HepG2 (cell line): Measurements from ENCODE around the gene PLXNA1. TPM values are rescaled to one million over a fixed set of nuclear protein-coding genes. Genes with fewer than 3 reads are reported as not detected.

Experiments
- ATAC-seq: fragments of 200-7000 bp; cut with Tn5 transposase; 3 replicates; pipeline ENCODE4 v1.9.1; 2020; ENCODE audit warnings: mild to moderate bottlenecking, moderate library complexity
- BruUV-seq: library from RNA; stranded (reverse); fragments of 400-500 nt; replicated peaks from 2 replicates; lab custom pipeline; 2021; lab: Mats Ljungman, UMichigan
- CTCF ChIA-PET: fragments of 300-600 bp; formaldehyde crosslinking; extraction: SDS; loops from one replicate; lab custom pipeline; 2021; ENCODE audit warnings: low total read pairs, inconsistent platforms, low intra/inter-chr PET ratio; lab: Yijun Ruan, JAX
- POLR2A ChIA-PET: fragments of 350-600 bp; sonication (Branson Sonifier 250); formaldehyde crosslinking; loops from one replicate; lab custom pipeline; 2020; ENCODE audit warnings: antibody characterized with exemption, inconsistent platforms; lab: Yijun Ruan, JAX
- DNase-seq: peaks from one replicate; pipeline ENCODE4 v3.0.0-alpha.2; 2015; ENCODE audit warnings: low spot score
- FAIRE-seq: peaks from 3 replicates; lab custom pipeline; 2011; peaks lifted over from hg19 to GRCh38; lab: Jason Lieb, UNC
- H2AFZ ChIP-seq: one replicate; pipeline ENCODE4 v1.6.1; 2011; ENCODE audit warnings: low read length, inconsistent platforms
- H3K27ac ChIP-seq: fragments of 300-600 bp; 3 replicates; pipeline ENCODE4 v1.8.0; 2011; ENCODE audit warnings: mixed run types, mild to moderate bottlenecking, mixed read lengths, low read length, inconsistent platforms; ENCODE audit not compliant: insufficient read depth; ENCODE audit errors: extremely low read length
- H3K27me3 ChIP-seq, 2 experiments: fragments of 200-600 bp in 1 of 2; 2 replicates in 1 of 2; 3 replicates in 1 of 2; pipeline versions ENCODE4 v1.6.0 to v1.8.0; 2011; ENCODE audit warnings: low read length in 2 of 2, mild to moderate bottlenecking in 2 of 2, moderate library complexity in 2 of 2, inconsistent platforms in 1 of 2; ENCODE audit not compliant: insufficient read depth in 2 of 2, control insufficient read depth in 1 of 2
- H3K36me3 ChIP-seq, 2 experiments: fragments of 200-600 bp in 1 of 2; replicated peaks in 1 of 2; 2 replicates in 1 of 2; 3 replicates in 1 of 2; pipeline versions ENCODE4 v1.5.1 to v1.8.0; 2011; ENCODE audit warnings: low read length in 2 of 2, inconsistent platforms in 1 of 2; ENCODE audit not compliant: insufficient read depth in 2 of 2, control insufficient read depth in 1 of 2
- H3K4me1 ChIP-seq: 2 replicates; pipeline ENCODE4 v1.5.1; 2012; ENCODE audit warnings: low read length, inconsistent platforms; ENCODE audit not compliant: insufficient read depth
- H3K4me2 ChIP-seq: 2 replicates; pipeline ENCODE4 v1.6.0; 2011; ENCODE audit warnings: low read depth, low read length, inconsistent platforms
- H3K4me3 ChIP-seq, 3 experiments: fragments of 200-600 bp in 1 of 3; sonication (generic), shearing (Covaris generic) in 1 of 3; replicated peaks in 1 of 3; 2 replicates each; pipeline ENCODE4 v1.5.1; 2011 to 2016; ENCODE audit warnings: low read length in 3 of 3, inconsistent platforms in 2 of 3, low read depth in 2 of 3, mild to moderate bottlenecking in 2 of 3, control low read depth in 1 of 3, mixed read lengths in 1 of 3; ENCODE audit not compliant: insufficient read depth in 1 of 3
- H3K79me2 ChIP-seq: one replicate; pipeline ENCODE4 v1.6.1; 2011; ENCODE audit warnings: low read length, inconsistent platforms; ENCODE audit not compliant: insufficient read depth
- H3K9ac ChIP-seq: 2 replicates; pipeline ENCODE4 v1.6.0; 2011; ENCODE audit warnings: mild to moderate bottlenecking, low read depth, low read length, inconsistent platforms; ENCODE audit not compliant: insufficient read depth
- H3K9me3 ChIP-seq: 2 replicates; pipeline ENCODE4 v1.5.1; 2012; ENCODE audit warnings: mild to moderate bottlenecking, low read length
- H4K20me1 ChIP-seq: 2 replicates; pipeline ENCODE4 v1.6.0; 2011; ENCODE audit warnings: inconsistent platforms, mild to moderate bottlenecking, low read length, moderate library complexity; ENCODE audit not compliant: insufficient read depth
- ARNT ChIP-seq: fragments of 450-650 bp; IDR thresholded peaks from 2 replicates; pipeline ENCODE4 v1.6.1; 2017
- DDIT3 ChIP-seq: sonication (generic); formaldehyde crosslinking; IDR thresholded peaks from 2 replicates; pipeline ENCODE4 v1.4.0; 2020; ENCODE audit warnings: mild to moderate bottlenecking, missing genetic modification reagents
- FOSL1 ChIP-seq: sonication (generic); formaldehyde crosslinking; IDR thresholded peaks from 2 replicates; pipeline ENCODE4 v1.9.0; 2021; ENCODE audit warnings: missing genetic modification reagents, borderline replicate concordance
- HDAC1 ChIP-seq: sonication (generic); formaldehyde crosslinking; IDR thresholded peaks from 2 replicates; pipeline ENCODE4 v1.5.1; 2020; ENCODE audit warnings: mild to moderate bottlenecking, missing genetic modification reagents
- MATR3 ChIP-seq: sonication (generic); formaldehyde crosslinking; IDR thresholded peaks from 2 replicates; pipeline ENCODE4 v1.4.0; 2020; ENCODE audit warnings: missing genetic modification reagents
- MLX ChIP-seq: IDR thresholded peaks from 2 replicates; pipeline ENCODE4 v1.6.1; 2016
- PRMT3 ChIP-seq: sonication (generic); formaldehyde crosslinking; IDR thresholded peaks from 2 replicates; pipeline ENCODE4 v1.8.1; 2022; ENCODE audit warnings: low read depth, mild to moderate bottlenecking, moderate library complexity, missing genetic modification reagents, borderline replicate concordance
- SNAPC4 ChIP-seq: sonication (generic); formaldehyde crosslinking; IDR thresholded peaks from 2 replicates; pipeline ENCODE4 v1.4.0; 2020; ENCODE audit warnings: mild to moderate bottlenecking, missing genetic modification reagents
- TBL1XR1 ChIP-seq: fragments of 150-350 bp; IDR thresholded peaks from 2 replicates; pipeline ENCODE4 v1.6.1; 2014; ENCODE audit warnings: borderline replicate concordance, low read length; ENCODE audit not compliant: partially characterized antibody
- ZFY ChIP-seq: sonication (generic); formaldehyde crosslinking; IDR thresholded peaks from 2 replicates; pipeline ENCODE4 v1.4.0; 2020; ENCODE audit warnings: missing genetic modification reagents
- ZNF234 ChIP-seq: sonication (generic); formaldehyde crosslinking; conservative IDR thresholded peaks from 2 replicates; pipeline ENCODE4 v1.5.1; 2020; ENCODE audit warnings: mild to moderate bottlenecking, missing genetic modification reagents
- ZNF512B ChIP-seq: sonication (generic); formaldehyde crosslinking; IDR thresholded peaks from 2 replicates; pipeline ENCODE4 v1.5.1; 2020; ENCODE audit warnings: missing genetic modification reagents, mild to moderate bottlenecking, borderline replicate concordance
- ZNF543 ChIP-seq: sonication (generic); formaldehyde crosslinking; IDR thresholded peaks from 2 replicates; pipeline ENCODE4 v1.4.0; 2020; ENCODE audit warnings: mild to moderate bottlenecking, missing genetic modification reagents
- ZNF678 ChIP-seq: sonication (generic); formaldehyde crosslinking; IDR thresholded peaks from 2 replicates; pipeline ENCODE4 v1.4.0; 2020; ENCODE audit warnings: mild to moderate bottlenecking, missing genetic modification reagents
- ZNF768 ChIP-seq: sonication (generic); formaldehyde crosslinking; IDR thresholded peaks from 2 replicates; pipeline ENCODE4 v1.4.0; 2020; ENCODE audit warnings: missing genetic modification reagents
- ZNF841 ChIP-seq: sonication (generic); formaldehyde crosslinking; IDR thresholded peaks from 2 replicates; pipeline ENCODE4 v1.8.1; 2023; ENCODE audit warnings: missing genetic modification reagents, borderline replicate concordance
- WGBS: methylation state at CpG from one replicate; pipeline ENCODE4 v1.1.6; 2017; ENCODE audit warnings: low lambda C conversion rate; 5-methylcytosine and 5-hydroxymethylcytosine counted together
- in situ Hi-C: cut with HindIII; loops from 2 replicates; pipeline ENCODE4 v1.10.0; 2017; ENCODE audit warnings: low pct_unique_long_range_greater_than_20kb; ENCODE audit not compliant: extremely low pct_ligation_motif_present
- intact Hi-C: fragments of 100-400 bp; cut with micrococcal nuclease; formaldehyde crosslinking; loops from one replicate; pipeline ENCODE4 v1.10.0; 2022; ENCODE audit not compliant: unreplicated experiment
- polyA plus RNA-seq, 8 experiments: library from polyadenylated mRNA; depleted of rRNA in 3 of 8; stranded (reverse) in 7 of 8; unstranded in 1 of 8; fragments of >200 nt; fragmentation: Illumina TruSeq in 4 of 8; extraction: Trizol in 4 of 8; gene quantifications; 2 replicates each; pipeline versions ENCODE4 v1.2.1 to v1.2.3, GENCODE V29; 2011 to 2016; ENCODE audit warnings: low read depth in 4 of 8, missing spikeins in 1 of 8, mixed read lengths in 1 of 8; ENCODE audit not compliant: insufficient read depth in 1 of 8
- total RNA-seq, 5 experiments: library from RNA; depleted of rRNA; stranded (reverse); fragments of >200 nt; fragmentation: Illumina TruSeq; extraction: Trizol; gene quantifications; 2 replicates each; pipeline ENCODE4 v1.2.3, GENCODE V29; 2016; ENCODE audit warnings: low read depth in 1 of 5

Gene PLXNA1
- total and polyA plus RNA-seq, 2 of the 13 experiments (the other 11 are each of a cell fraction or from before 2014, with no cell fraction given) = 16.6 to 18.2 TPM

- Histone ChIP-seq H3K27ac (no peak overlapping the region), H3K4me1 (no peaks in the 10 kb centered on the region), H3K9me3 (no peaks in the 10 kb centered on the region), H3K27me3 (no peaks in the 10 kb centered on the region), H3K36me3 (peaks cover 19 to 23% of the 10 kb centered on the region in 2 experiments; a peak in 4 of 5 replicates), H3K4me2 (no peak overlapping the region), H3K4me3 (no peak overlapping the region), H3K9ac (no peak overlapping the region), H2AFZ (no peak overlapping the region), H4K20me1 (no peaks in the 10 kb centered on the region), H3K79me2 (no peaks in the 10 kb centered on the region)
- intact Hi-C loops = no loop called here
- in situ Hi-C loops = no loop called here
- 94% methylated on average over 11 of the region's 42 CpGs for WGBS
- ChIA-PET POLR2A (no interaction called here), CTCF (no interaction called here)
- DNase-seq (no peak), ATAC-seq (no peak), FAIRE-seq (no peak)
- BruUV-seq = no TSS peak
- TF ChIP-seq DDIT3 (no peak), ARNT (no peak), ZNF768 (CRISPR knock-in tag) (no peak), ZNF841 (CRISPR knock-in tag) (no peak), ZNF234 (no peak), SNAPC4 (CRISPR knock-in tag) (no peak), FOSL1 (CRISPR knock-in tag) (no peak), ZFY (CRISPR knock-in tag) (no peak), ZNF678 (CRISPR knock-in tag) (no peak), ZNF512B (CRISPR knock-in tag) (no peak), ZNF543 (CRISPR knock-in tag) (no peak), HDAC1 (CRISPR knock-in tag) (no peak), TBL1XR1 (no peak), MATR3 (CRISPR knock-in tag) (no peak), MLX (CRISPR knock-in tag) (no peak), PRMT3 (no peak)
These were observed 47.0 kb downstream of the PLXNA1 start for GRCh38 chr3:127029658-127030507.
